Fibroblast of mammary gland (primary cell): ENCODE data around the gene EPHB2.
"Not testable (repeated sequence)": the region's sequence is repeated elsewhere in the genome, so short reads cannot be mapped to it uniquely, and the experiment has no call there.

Experiments used
- DNase-seq: peaks from one replicate; pipeline ENCODE4 v3.0.0-alpha.2; 2010; ENCODE audit warnings: low read depth
- H3K4me3 ChIP-seq: 2 replicates; pipeline ENCODE4 v1.5.1; 2011; ENCODE audit warnings: low read depth, mild to moderate bottlenecking, low read length, moderate library complexity; ENCODE audit not compliant: control insufficient read depth
- TF ChIP-seq, protein P1 (sequence below): conservative IDR thresholded peaks from 2 replicates; pipeline ENCODE4 v1.5.1; 2011; ENCODE audit warnings: low read depth, low read length, inconsistent platforms; ENCODE audit not compliant: control insufficient read depth, insufficient read depth

EPHB2 gene

DNA sequence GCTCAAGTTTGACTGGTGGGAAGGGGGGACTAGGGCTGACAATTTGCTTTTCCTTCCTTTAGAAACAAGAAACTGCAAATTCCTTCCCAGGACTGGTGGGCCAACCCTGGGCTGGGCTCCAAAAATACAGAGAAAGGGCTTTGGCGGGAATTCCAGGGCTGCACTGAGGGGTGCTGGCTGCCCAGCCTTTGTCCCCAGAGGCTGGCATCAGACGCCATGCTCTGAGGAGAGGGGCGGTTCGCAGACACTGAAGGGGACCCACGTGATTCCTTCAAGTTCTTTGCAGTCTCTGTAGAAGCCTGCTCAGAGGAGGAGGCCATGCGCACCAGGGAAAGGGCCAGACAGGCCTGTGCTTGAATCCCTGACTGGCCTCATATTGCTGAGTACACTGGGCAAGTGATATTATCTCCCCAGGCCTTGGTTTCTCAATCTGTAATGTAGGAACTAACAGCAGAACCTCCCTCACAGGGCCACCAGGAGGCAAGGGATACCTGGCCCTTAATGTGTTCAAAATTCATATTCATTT, 119.5 kb downstream of the EPHB2 start:
- TF ChIP-seq, protein P1, sequence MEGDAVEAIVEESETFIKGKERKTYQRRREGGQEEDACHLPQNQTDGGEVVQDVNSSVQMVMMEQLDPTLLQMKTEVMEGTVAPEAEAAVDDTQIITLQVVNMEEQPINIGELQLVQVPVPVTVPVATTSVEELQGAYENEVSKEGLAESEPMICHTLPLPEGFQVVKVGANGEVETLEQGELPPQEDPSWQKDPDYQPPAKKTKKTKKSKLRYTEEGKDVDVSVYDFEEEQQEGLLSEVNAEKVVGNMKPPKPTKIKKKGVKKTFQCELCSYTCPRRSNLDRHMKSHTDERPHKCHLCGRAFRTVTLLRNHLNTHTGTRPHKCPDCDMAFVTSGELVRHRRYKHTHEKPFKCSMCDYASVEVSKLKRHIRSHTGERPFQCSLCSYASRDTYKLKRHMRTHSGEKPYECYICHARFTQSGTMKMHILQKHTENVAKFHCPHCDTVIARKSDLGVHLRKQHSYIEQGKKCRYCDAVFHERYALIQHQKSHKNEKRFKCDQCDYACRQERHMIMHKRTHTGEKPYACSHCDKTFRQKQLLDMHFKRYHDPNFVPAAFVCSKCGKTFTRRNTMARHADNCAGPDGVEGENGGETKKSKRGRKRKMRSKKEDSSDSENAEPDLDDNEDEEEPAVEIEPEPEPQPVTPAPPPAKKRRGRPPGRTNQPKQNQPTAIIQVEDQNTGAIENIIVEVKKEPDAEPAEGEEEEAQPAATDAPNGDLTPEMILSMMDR = no peak
- no peak for DNase-seq
- H3K4me3 ChIP-seq = no peak overlapping the region

DNA sequence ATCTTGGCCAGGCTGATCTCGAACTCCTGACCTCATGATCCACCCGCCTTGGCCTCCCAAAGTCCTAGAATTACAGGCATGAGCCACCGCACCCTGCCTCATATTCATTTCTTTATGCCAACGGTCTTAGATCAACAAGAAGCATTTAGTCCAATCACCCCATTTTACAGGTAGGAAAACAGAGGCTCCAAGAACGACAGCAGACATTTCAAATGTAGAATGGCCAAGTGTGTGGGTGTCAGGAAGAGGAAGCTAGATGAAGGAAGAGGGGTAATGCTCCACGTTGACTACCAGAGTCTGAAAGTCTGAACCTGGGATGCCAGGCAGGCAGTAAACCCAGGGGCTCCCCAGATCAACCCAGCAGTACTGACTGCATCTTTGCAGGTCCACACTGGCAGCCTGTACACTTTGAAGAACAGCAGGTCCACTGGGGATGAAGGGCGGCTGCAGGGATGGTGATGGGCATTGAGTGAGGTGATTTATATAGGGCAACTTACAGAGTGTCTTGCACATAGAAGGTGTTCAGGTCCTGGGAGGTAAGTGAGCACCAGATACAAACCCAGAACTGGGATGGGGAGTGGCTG, 120.2 kb downstream of the EPHB2 start:
- no peak overlapping the region for H3K4me3 ChIP-seq
- DNase-seq = no peak
- TF ChIP-seq, protein P1 = no peak

DNA sequence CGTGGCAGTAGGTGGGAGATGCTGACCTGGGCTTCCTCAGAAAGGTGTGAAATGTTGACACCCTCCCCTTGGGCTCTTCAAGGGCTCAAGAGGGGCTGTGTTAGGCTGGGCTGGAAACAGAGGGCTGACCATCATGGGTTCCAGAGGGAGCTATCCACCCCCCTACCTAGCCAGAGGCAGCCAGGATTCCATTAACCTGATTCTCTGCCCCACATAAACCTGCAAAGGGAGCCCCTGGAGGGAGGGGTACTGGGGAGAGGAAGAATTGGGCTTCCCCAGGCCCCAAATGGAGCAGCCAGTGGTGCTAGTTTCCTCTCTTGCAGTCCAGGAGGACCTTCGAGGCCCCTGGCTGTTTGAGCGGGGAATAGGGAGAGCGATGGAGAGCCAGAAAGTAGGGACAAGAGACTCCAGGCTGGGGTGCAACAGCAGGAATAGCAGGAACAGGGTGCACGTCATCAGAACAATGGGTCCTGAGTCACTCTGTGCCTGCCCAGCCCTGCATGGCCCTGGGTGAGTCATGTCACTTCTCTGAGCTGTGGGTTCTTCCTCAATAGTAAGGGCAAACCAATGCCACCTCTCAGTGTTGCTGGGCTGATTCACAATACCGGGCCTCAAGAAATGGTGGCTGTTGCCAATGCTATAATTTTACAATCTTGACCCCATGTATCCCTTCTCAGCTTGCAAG, 121.2 kb downstream of the EPHB2 start:
- DNase-seq = peak; percentile 96
- H3K4me3 ChIP-seq = no peak overlapping the region
- TF ChIP-seq, protein P1 = no peak

DNA sequence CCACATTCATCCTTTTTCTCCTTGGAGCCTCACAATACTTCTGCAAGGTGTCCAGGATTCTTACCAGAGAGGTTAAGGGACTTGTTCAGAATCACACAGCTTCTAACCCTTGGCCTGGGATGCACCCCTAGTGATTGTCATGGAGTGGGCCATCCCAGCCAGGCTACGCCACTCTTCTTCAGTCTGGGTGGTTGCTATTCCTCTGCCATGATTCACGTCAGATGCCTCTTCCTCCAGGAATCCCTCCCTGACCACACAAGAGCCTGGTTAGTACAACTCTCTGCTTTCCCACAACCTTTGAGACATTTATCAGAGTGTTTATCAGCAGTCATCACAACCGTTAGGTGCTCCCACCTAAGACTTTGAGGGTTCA, 121.8 kb downstream of the EPHB2 start:
- peak; percentile 89 for DNase-seq
- no peak overlapping the region for H3K4me3 ChIP-seq
- TF ChIP-seq, protein P1 = no peak

DNA sequence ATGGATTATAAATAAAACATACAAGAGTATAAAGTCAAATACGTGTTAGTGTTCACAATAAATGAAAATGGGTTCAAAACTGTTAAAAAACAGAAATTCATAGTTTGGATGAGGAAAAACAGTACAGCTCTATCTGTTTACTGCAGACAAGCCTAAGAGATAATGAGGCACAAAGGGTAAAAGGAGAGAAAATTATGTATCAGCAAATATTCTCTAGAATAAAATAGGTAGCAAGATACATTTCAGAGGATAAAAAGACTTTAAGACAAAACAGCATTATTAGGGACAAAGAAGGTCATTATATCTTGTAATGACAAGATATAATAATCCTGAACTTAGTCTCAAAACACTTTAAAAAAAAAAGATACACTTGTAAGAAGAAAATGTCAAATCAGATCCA, 123.1 kb downstream of the EPHB2 start:
- TF ChIP-seq, protein P1 = no peak
- H3K4me3 ChIP-seq = no peak overlapping the region
- DNase-seq = no peak

DNA sequence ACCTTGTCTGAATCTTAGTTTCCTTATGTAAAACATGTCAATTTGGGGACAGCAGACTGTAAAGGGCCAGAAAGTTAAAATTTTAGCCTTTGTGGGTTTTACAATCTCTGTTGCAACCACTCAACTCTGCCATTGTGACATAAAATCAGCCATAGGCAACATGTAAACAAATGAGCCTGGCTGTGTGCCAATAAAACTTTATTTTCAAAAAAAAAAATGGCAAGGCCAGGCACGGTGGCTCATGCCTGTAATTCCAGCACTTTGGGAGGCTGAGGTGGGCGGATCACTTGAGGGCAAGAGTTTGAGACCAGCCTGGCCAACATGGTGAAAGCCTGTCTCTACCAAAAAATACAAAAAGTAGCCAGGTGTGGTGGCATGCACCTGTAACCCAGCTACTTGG, 123.8 kb downstream of the EPHB2 start:
- H3K4me3 ChIP-seq = not testable (repeated sequence)
- peak; percentile 34 for DNase-seq

DNA sequence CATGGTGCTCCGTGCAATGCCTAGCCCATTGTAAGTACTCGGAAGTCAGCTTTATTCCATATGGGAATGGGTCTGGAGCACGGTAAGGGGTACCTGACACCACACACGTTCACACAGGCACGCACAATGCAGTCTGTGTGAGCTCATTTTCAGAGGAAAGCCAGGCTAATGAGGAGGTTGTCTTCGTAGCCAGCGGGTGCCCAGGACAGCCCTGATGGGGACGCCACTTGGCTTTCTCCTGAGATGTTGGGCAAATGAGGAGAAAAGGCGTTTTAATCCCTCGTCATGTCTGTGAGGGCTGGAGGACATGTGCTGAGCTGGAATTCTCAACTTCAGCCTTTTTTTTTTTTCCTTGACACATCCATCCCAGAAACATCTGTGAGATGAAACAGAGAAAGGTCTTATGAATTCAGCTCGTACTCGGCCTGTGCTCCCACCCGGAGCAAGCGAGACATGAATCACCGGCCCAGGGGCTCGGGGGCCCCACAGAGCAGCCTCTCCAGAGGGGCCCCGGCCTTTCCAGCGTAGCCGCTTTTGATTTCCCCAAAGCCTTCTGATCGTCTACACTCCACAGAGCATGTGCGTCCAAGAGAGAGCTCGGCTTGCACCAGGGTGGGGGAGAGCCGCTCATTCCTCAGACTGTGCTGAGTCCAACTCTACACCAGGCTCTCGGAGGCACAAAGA, 125.1 kb downstream of the EPHB2 start:
- DNase-seq = no peak
- H3K4me3 ChIP-seq = no peak overlapping the region
- TF ChIP-seq, protein P1 = no peak
